Activated T-cell treated with anti-CD3 and anti-CD28 coated beads, Interleukin-2, amount 50 U/mL, for 48 hours (primary cell): Measurements from ENCODE around the gene ACE.
"Not testable (repeated sequence)": the region's sequence is repeated elsewhere in the genome, so short reads cannot be mapped to it uniquely, and the experiment has no call there.

ENCODE experiments used
- DNase-seq, 2 experiments: peaks; one replicate each; pipeline ENCODE4 v3.0.0-alpha.2; 2020

ACE gene

GRCh38 chr17:63445065-63445464 is 31.8 kb upstream of the ACE start:
- DNase-seq = no peak

- DNase-seq = peak in 1 of 2 experiments; percentile 58
Observed at GRCh38 chr17:63445571-63445953, 31.3 kb upstream of the ACE start.

GRCh38 chr17:63445954-63446752 is 30.7 kb upstream of the ACE start, which contains the start of gene CYB561:
CYB561 (minus strand) TSS chr17:63446306; CDS start chr17:63437547, 8,759 bp downstream.
- DNase-seq = peak; percentile 74 to 81

GRCh38 chr17:63446753-63447470 is 29.9 kb upstream of the ACE start:
- DNase-seq = peak; percentile 68 to 71

- no peak for DNase-seq
Observed at GRCh38 chr17:63447471-63448009, 29.3 kb upstream of the ACE start.

GRCh38 chr17:63448655-63449054 is 28.2 kb upstream of the ACE start:
- no peak for DNase-seq

- no peak for DNase-seq
Observed at GRCh38 chr17:63450551-63450950, 26.3 kb upstream of the ACE start.

- DNase-seq = no peak
Observed at GRCh38 chr17:63451150-63451549, 25.7 kb upstream of the ACE start.

GRCh38 chr17:63452046-63452961 is 24.6 kb upstream of the ACE start:
- no peak for DNase-seq

GRCh38 chr17:63452962-63453551 is 23.8 kb upstream of the ACE start:
- DNase-seq = no peak

GRCh38 chr17:63454357-63454756 is 22.5 kb upstream of the ACE start:
- DNase-seq = not testable (repeated sequence)

- DNase-seq = no peak
Observed at GRCh38 chr17:63454915-63455314, 21.9 kb upstream of the ACE start.

- DNase-seq = no peak
Observed at GRCh38 chr17:63455417-63455816, 21.4 kb upstream of the ACE start.

- no peak for DNase-seq
Observed at GRCh38 chr17:63458478-63458877, 18.4 kb upstream of the ACE start.

GRCh38 chr17:63460018-63460417 is 16.8 kb upstream of the ACE start:
- no peak for DNase-seq

GRCh38 chr17:63463771-63464170 is 13.1 kb upstream of the ACE start:
- DNase-seq = no peak

- DNase-seq = no peak
Observed at GRCh38 chr17:63464691-63465236, 12.1 kb upstream of the ACE start.

- not testable (repeated sequence) for DNase-seq
Observed at GRCh38 chr17:63468099-63468498, 8.8 kb upstream of the ACE start.

GRCh38 chr17:63474174-63474573 is 2.7 kb upstream of the ACE start:
- no peak for DNase-seq

GRCh38 chr17:63474586-63475460 is 2.0 kb upstream of the ACE start:
- no peak for DNase-seq
